GM19452 (cell line): ENCODE measurements around the gene IQSEC1.
A peak's percentile ranks its signal among the peaks of the same experiment; 100 is the strongest.

ENCODE experiments used
- ATAC-seq: cut with Tn5 transposase; IDR thresholded peaks from one replicate; pipeline ENCODE4 v1.9.1; 2021; ENCODE audit not compliant: unreplicated experiment

IQSEC1 gene

GRCh38 chr3:13107661-13108060 lies 34.4 kb upstream of the IQSEC1 start:
- no peak for ATAC-seq

- no peak for ATAC-seq
These were observed 33.2 kb upstream of the IQSEC1 start for GRCh38 chr3:13106308-13107001.

GRCh38 chr3:13105896-13106250 lies 32.6 kb upstream of the IQSEC1 start:
- no peak for ATAC-seq

GRCh38 chr3:13105181-13105895 lies 32.1 kb upstream of the IQSEC1 start:
- no peak for ATAC-seq

- no peak for ATAC-seq
These were observed 31.3 kb upstream of the IQSEC1 start for GRCh38 chr3:13104511-13104910.

GRCh38 chr3:13103416-13104058 lies 30.3 kb upstream of the IQSEC1 start:
- no peak for ATAC-seq

GRCh38 chr3:13102386-13103345 lies 29.4 kb upstream of the IQSEC1 start:
- no peak for ATAC-seq

GRCh38 chr3:13099707-13100106 lies 26.5 kb upstream of the IQSEC1 start:
- ATAC-seq = no peak

- no peak for ATAC-seq
These were observed 25.2 kb upstream of the IQSEC1 start for GRCh38 chr3:13098192-13098988.

GRCh38 chr3:13096356-13096755 lies 23.1 kb upstream of the IQSEC1 start:
- ATAC-seq = no peak

GRCh38 chr3:13095408-13095937 lies 22.2 kb upstream of the IQSEC1 start:
- no peak for ATAC-seq

- no peak for ATAC-seq
These were observed 20.5 kb upstream of the IQSEC1 start for GRCh38 chr3:13093687-13094086.

GRCh38 chr3:13092621-13093617 lies 19.7 kb upstream of the IQSEC1 start:
- ATAC-seq = no peak

- ATAC-seq = peak; percentile 60
These were observed 18.8 kb upstream of the IQSEC1 start for GRCh38 chr3:13091898-13092611.

- ATAC-seq = no peak
These were observed 15.1 kb upstream of the IQSEC1 start for GRCh38 chr3:13088028-13089006.

GRCh38 chr3:13087320-13087990 lies 14.2 kb upstream of the IQSEC1 start:
- no peak for ATAC-seq
